Measurements from ENCODE around the gene AGBL1. TPM values are rescaled to one million over a fixed set of nuclear protein-coding genes. Genes with fewer than 3 reads are reported as not detected.

The AGBL1 gene
- total RNA-seq, 6 experiments from 2014 or later, result not detected

DNA sequence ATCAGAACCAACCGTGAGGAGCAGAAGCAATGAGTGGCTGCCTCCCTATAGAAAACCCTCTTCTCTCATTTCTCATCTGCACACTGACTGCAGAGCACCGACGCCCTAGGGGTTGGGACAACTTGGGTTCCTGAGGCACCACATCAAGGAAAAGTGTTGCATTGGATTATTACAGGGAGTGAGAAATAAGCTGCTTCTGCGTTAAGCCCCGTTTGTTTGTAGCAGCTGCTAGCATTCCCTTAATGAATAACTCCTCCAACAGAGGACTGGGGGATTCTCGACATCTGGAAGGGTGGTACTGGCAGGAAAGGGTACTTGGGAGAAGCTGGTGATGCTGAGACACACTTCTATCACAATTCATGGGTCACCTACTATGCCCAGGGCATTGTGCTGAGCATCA, 25.3 kb upstream of the AGBL1 start:
- ATAC-seq (no peak), DNase-seq (no peak)
- H3K27me3 ChIP-seq, result no peaks in the 10 kb centered on the region
- intact Hi-C loops (cut with DNase I), result no loop called here
- no peak for TF ChIP-seq POLR2A (IDR thresholded peaks at IDR 0.05)
- TF ChIP-seq, protein P1, sequence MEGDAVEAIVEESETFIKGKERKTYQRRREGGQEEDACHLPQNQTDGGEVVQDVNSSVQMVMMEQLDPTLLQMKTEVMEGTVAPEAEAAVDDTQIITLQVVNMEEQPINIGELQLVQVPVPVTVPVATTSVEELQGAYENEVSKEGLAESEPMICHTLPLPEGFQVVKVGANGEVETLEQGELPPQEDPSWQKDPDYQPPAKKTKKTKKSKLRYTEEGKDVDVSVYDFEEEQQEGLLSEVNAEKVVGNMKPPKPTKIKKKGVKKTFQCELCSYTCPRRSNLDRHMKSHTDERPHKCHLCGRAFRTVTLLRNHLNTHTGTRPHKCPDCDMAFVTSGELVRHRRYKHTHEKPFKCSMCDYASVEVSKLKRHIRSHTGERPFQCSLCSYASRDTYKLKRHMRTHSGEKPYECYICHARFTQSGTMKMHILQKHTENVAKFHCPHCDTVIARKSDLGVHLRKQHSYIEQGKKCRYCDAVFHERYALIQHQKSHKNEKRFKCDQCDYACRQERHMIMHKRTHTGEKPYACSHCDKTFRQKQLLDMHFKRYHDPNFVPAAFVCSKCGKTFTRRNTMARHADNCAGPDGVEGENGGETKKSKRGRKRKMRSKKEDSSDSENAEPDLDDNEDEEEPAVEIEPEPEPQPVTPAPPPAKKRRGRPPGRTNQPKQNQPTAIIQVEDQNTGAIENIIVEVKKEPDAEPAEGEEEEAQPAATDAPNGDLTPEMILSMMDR (IDR thresholded peaks at IDR 0.05), result no peak
- 69% methylated on average over 4 of the region's 6 CpGs for WGBS (ENCODE audit: insufficient coverage, low coverage, low lambda C conversion rate, missing lambda C conversion rate)
- H3K36me3 ChIP-seq, result no peaks in the 10 kb centered on the region
- H3K9me3 ChIP-seq, result no peaks in the 10 kb centered on the region
- no peaks in the 10 kb centered on the region for H3K4me1 ChIP-seq
- H3K4me3 ChIP-seq, result no peak overlapping the region
- no peak overlapping the region for H3K27ac ChIP-seq

DNA sequence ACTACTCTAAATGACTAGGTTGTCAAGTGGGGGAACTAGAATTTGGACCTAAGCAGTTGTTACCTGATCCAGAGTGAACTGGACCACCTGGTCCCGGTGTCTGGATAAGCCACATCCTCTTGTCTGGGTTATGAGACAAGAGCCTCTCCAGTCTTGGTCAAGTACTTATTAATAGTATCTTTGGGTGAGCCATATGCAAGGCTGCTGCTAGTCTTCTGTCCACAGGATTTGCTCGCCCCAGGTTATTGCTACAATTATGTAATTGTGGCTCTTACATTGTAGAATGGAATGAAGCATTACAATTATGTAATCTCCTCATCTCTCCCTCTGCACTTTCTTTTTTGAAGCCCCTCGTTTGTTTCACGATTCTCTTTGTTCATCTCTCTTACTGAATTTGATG, 24.0 kb upstream of the AGBL1 start:
- Histone ChIP-seq H3K4me1 (no peaks in the 10 kb centered on the region), H3K27ac (no peak overlapping the region), H3K36me3 (no peaks in the 10 kb centered on the region), H3K27me3 (no peaks in the 10 kb centered on the region), H3K9me3 (no peaks in the 10 kb centered on the region), H3K4me3 (no peak overlapping the region)
- DNase-seq, result no peak
- TF ChIP-seq, protein P1 (IDR thresholded peaks at IDR 0.05), result no peak
- TF ChIP-seq POLR2A (IDR thresholded peaks at IDR 0.05), result no peak
- intact Hi-C loops (cut with DNase I), result no loop called here
- no peak for ATAC-seq
- 55% methylated on average over 3 of the region's 4 CpGs for WGBS (ENCODE audit: insufficient coverage, low coverage, low lambda C conversion rate, missing lambda C conversion rate)

DNA sequence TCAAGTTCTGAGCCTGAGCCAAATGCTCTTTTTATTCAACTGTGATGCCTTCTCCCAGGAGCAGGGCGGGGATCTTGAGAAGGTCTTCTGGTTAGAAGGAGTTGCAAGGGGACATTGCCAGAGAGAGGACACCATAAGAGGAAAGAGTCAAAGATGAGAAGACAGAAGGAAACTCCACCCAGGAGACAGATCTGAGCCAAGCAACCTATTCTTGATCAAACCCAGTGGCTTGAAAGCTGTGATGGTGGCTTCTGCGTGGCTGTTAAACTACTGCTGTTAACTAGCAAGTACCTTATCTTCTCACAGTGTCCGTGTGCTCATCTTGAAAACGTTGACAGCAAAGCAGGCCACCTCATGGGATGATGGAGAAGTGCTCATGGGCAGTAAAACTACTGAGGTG, 19.8 kb upstream of the AGBL1 start:
- Histone ChIP-seq H3K4me1 (no peaks in the 10 kb centered on the region), H3K4me3 (no peak overlapping the region), H3K27ac (no peak overlapping the region), H3K9me3 (no peaks in the 10 kb centered on the region), H3K27me3 (no peaks in the 10 kb centered on the region), H3K36me3 (no peaks in the 10 kb centered on the region)
- TF ChIP-seq, protein P1 (IDR thresholded peaks at IDR 0.05), result no peak
- no peak for TF ChIP-seq POLR2A (IDR thresholded peaks at IDR 0.05)
- intact Hi-C loops (cut with DNase I), result no loop called here
- 51% methylated on average over 4 of the region's 4 CpGs for WGBS (ENCODE audit: insufficient coverage, low coverage, low lambda C conversion rate, missing lambda C conversion rate)
- no peak for ATAC-seq
- DNase-seq, result no peak

DNA sequence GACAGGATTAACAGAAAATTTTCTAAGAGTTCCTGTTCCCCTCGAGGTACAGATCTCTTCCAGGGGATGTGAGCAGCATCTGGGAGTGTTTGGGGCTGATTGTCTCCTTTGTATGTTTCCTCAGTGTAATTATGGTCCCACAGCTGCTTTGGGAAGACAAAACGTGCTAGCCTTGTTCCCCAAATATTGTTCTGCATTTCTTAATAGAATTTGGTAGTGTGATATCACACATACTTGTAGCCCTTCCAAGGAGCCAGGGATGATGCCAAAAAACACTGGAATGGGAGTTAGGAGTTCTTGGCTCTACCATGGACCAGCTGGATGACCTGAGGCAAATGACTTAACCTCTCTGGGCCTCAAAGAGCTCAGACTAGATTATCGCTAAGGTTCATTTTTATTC, 19.0 kb upstream of the AGBL1 start:
- DNase-seq (no peak), ATAC-seq (no peak)
- Histone ChIP-seq H3K27ac (no peak overlapping the region), H3K4me3 (no peak overlapping the region), H3K9me3 (no peaks in the 10 kb centered on the region), H3K4me1 (no peaks in the 10 kb centered on the region), H3K36me3 (no peaks in the 10 kb centered on the region), H3K27me3 (no peaks in the 10 kb centered on the region)
- intact Hi-C loops (cut with DNase I), result no loop called here
- WGBS (ENCODE audit: insufficient coverage, low coverage, low lambda C conversion rate, missing lambda C conversion rate), result 42% methylated on average over 3 of the region's 3 CpGs
- TF ChIP-seq, protein P1 (IDR thresholded peaks at IDR 0.05), result no peak
- no peak for TF ChIP-seq POLR2A (IDR thresholded peaks at IDR 0.05)

DNA sequence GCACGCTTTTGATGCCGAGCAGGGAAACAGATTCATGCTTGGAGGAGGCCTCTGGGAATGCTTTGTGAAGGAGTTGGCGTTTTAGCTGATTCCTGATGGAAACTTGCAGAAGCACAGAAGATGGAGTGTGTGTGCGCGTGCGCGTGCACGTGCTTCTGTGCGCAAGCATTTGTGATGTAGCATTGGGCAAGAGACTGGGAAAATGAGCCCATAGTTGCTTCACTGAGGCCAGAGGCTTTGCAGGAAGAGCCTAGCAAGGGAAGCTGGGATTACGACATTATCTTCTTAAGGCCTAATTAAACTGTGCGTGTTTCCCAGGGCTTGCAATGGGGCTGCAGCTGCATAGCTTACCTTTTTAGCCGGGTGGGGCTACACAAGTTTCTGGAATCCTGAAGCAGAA, 18.1 kb upstream of the AGBL1 start:
- no peaks in the 10 kb centered on the region for H3K9me3 ChIP-seq
- H3K4me3 ChIP-seq, result no peak overlapping the region
- no peaks in the 10 kb centered on the region for H3K36me3 ChIP-seq
- H3K27ac ChIP-seq, result no peak overlapping the region
- H3K4me1 ChIP-seq, result no peaks in the 10 kb centered on the region
- DNase-seq, result no peak
- intact Hi-C loops (cut with DNase I), result no loop called here
- no peak for ATAC-seq
- TF ChIP-seq, protein P1 (IDR thresholded peaks at IDR 0.05), result no peak
- no peak for TF ChIP-seq POLR2A (IDR thresholded peaks at IDR 0.05)
- H3K27me3 ChIP-seq, result no peaks in the 10 kb centered on the region
- 71% methylated on average over 8 of the region's 12 CpGs for WGBS (ENCODE audit: insufficient coverage, low coverage, low lambda C conversion rate, missing lambda C conversion rate)

Measured in right lobe of liver (tissue), 6 donors.